IMR-90 (cell line): ENCODE results near the gene WNT3. TPM values are rescaled to one million over a fixed set of nuclear protein-coding genes. Genes with fewer than 3 reads are reported as not detected.
A peak's percentile ranks its signal among the peaks of the same experiment; 100 is the strongest.

ENCODE experiments used
- ATAC-seq: fragments of 200-7000 bp; cut with Tn5 transposase; 2 replicates; pipeline ENCODE4 v1.9.1; 2020; ENCODE audit warnings: low read depth, mild to moderate bottlenecking, moderate library complexity
- BruUV-seq: library from RNA; stranded (reverse); fragments of 400-500 nt; replicated peaks from 2 replicates; lab custom pipeline; 2021; lab: Mats Ljungman, UMichigan
- CTCF ChIA-PET: fragments of 300-600 bp; formaldehyde crosslinking; extraction: SDS; loops from one replicate; lab custom pipeline; 2021; ENCODE audit warnings: antibody characterized with exemption; lab: Yijun Ruan, JAX
- POLR2A ChIA-PET: fragments of 300-600 bp; sonication (Branson Sonifier 250); formaldehyde crosslinking; loops from one replicate; lab custom pipeline; 2022; ENCODE audit warnings: antibody characterized with exemption; ENCODE audit not compliant: unreplicated experiment; lab: Charles Lee
- DNase-seq: peaks from one replicate; pipeline ENCODE4 v3.0.0; 2013
- H2AFZ ChIP-seq: replicated peaks from 2 replicates; pipeline ENCODE3; 2013; ENCODE audit warnings: low read length, mild to moderate bottlenecking; ENCODE audit not compliant: poor library complexity
- H2AK5ac ChIP-seq: 2 replicates; pipeline ENCODE4 v1.6.1; 2013; ENCODE audit warnings: low read depth, low read length, inconsistent platforms
- H2AK9ac ChIP-seq: replicated peaks from 2 replicates; pipeline ENCODE3; 2013; ENCODE audit warnings: mild to moderate bottlenecking, low read depth, low read length, moderate library complexity; ENCODE audit not compliant: poor library complexity
- H2BK120ac ChIP-seq: 2 replicates; pipeline ENCODE4 v1.6.1; 2013; ENCODE audit warnings: low read depth, low read length, inconsistent platforms
- H2BK15ac ChIP-seq: 3 replicates; pipeline ENCODE4 v1.6.1; 2013; ENCODE audit warnings: low read depth, low read length, inconsistent platforms
- H2BK20ac ChIP-seq: 2 replicates; pipeline ENCODE4 v1.6.1; 2013; ENCODE audit warnings: low read depth, mild to moderate bottlenecking, inconsistent platforms, low read length, moderate library complexity
- H2BK5ac ChIP-seq: 2 replicates; pipeline ENCODE4 v1.6.1; 2013; ENCODE audit warnings: mild to moderate bottlenecking, low read depth, low read length, inconsistent platforms; ENCODE audit not compliant: poor library complexity, severe bottlenecking
- H3K14ac ChIP-seq: replicated peaks from 2 replicates; pipeline ENCODE4 v1.6.1; 2013; ENCODE audit warnings: low read depth, low read length, inconsistent platforms
- H3K18ac ChIP-seq: 2 replicates; pipeline ENCODE4 v1.6.1; 2013; ENCODE audit warnings: low read depth, low read length, control low read depth
- H3K23ac ChIP-seq: 2 replicates; pipeline ENCODE4 v1.6.1; 2013; ENCODE audit warnings: low read depth, low read length, inconsistent platforms
- H3K27ac ChIP-seq: 2 replicates; pipeline ENCODE4 v1.5.1; 2013; ENCODE audit warnings: mild to moderate bottlenecking, control low read depth, low read length; ENCODE audit not compliant: insufficient read depth
- H3K27me3 ChIP-seq: 2 replicates; pipeline ENCODE4 v1.6.1; 2013; ENCODE audit warnings: low read length; ENCODE audit not compliant: control insufficient read depth, insufficient read depth
- H3K36me3 ChIP-seq: 2 replicates; pipeline ENCODE4 v1.6.1; 2013; ENCODE audit warnings: low read length, mixed read lengths; ENCODE audit not compliant: control insufficient read depth, insufficient read depth
- H3K4ac ChIP-seq: 2 replicates; pipeline ENCODE4 v1.6.1; 2013; ENCODE audit warnings: low read depth, low read length, inconsistent platforms
- H3K4me1 ChIP-seq: 2 replicates; pipeline ENCODE4 v1.6.1; 2013; ENCODE audit warnings: low read length, mixed read lengths; ENCODE audit not compliant: control insufficient read depth, insufficient read depth
- H3K4me2 ChIP-seq: 2 replicates; pipeline ENCODE4 v1.6.1; 2013; ENCODE audit warnings: low read depth, mild to moderate bottlenecking, control low read depth, low read length, moderate library complexity
- H3K4me3 ChIP-seq: 2 replicates; pipeline ENCODE4 v1.5.1; 2013; ENCODE audit warnings: low read depth, mild to moderate bottlenecking, control low read depth, low read length, moderate library complexity; ENCODE audit not compliant: insufficient read depth
- H3K56ac ChIP-seq: 2 replicates; pipeline ENCODE4 v1.6.1; 2013; ENCODE audit warnings: low read length, inconsistent platforms; ENCODE audit not compliant: insufficient read depth; ENCODE audit errors: extremely low read depth
- H3K79me1 ChIP-seq, 2 experiments: 2 replicates each; pipeline ENCODE4 v1.6.1; 2013; ENCODE audit warnings: low read length in 2 of 2, inconsistent platforms in 1 of 2, low read depth in 1 of 2
- H3K9ac ChIP-seq: 2 replicates; pipeline ENCODE4 v1.6.1; 2013; ENCODE audit warnings: low read depth, low read length, control low read depth
- H3K9me1 ChIP-seq: 2 replicates; pipeline ENCODE4 v1.6.1; 2013; ENCODE audit warnings: low read length, inconsistent platforms; ENCODE audit not compliant: insufficient read depth
- H3K9me3 ChIP-seq: 2 replicates; pipeline ENCODE4 v1.6.1; 2013; ENCODE audit warnings: low read length; ENCODE audit not compliant: control insufficient read depth, insufficient read depth
- H4K20me1 ChIP-seq: 2 replicates; pipeline ENCODE4 v1.6.1; 2013; ENCODE audit warnings: low read length, inconsistent platforms; ENCODE audit not compliant: insufficient read depth
- H4K5ac ChIP-seq: 2 replicates; pipeline ENCODE4 v1.6.1; 2013; ENCODE audit warnings: mild to moderate bottlenecking, low read depth, low read length, control low read depth
- H4K8ac ChIP-seq, 2 experiments: 2 replicates each; pipeline ENCODE4 v1.6.1; 2013; ENCODE audit warnings: low read depth in 2 of 2, low read length in 2 of 2, control low read depth in 1 of 2, inconsistent platforms in 1 of 2
- H4K91ac ChIP-seq: 2 replicates; pipeline ENCODE4 v1.6.1; 2013; ENCODE audit warnings: low read depth, low read length, inconsistent platforms; ENCODE audit not compliant: insufficient read depth
- BHLHE40 ChIP-seq: fragments of 150-350 bp; IDR thresholded peaks from 2 replicates; pipeline ENCODE4 v1.6.1; 2016; ENCODE audit warnings: mild to moderate bottlenecking, low read depth, low read length
- CHD1 ChIP-seq: IDR thresholded peaks from 2 replicates; pipeline ENCODE4 v1.6.1; 2012; ENCODE audit warnings: low read depth, low read length, improper control_type of control experiment
- CTCF ChIP-seq: conservative IDR thresholded peaks from 2 replicates; pipeline ENCODE4 v1.5.1; 2012; ENCODE audit warnings: mild to moderate bottlenecking, low read depth, low read length, improper control_type of control experiment
- ELK1 ChIP-seq: fragments of 150-350 bp; IDR thresholded peaks from 2 replicates; pipeline ENCODE4 v1.6.1; 2016; ENCODE audit warnings: low read depth, mild to moderate bottlenecking, low read length, moderate library complexity, borderline replicate concordance
- FOS ChIP-seq: fragments of 150-350 bp; IDR thresholded peaks from 2 replicates; pipeline ENCODE4 v1.6.1; 2016; ENCODE audit warnings: low read depth, low read length
- POLR2A ChIP-seq: IDR thresholded peaks from 2 replicates; pipeline ENCODE4 v1.6.1; 2012; ENCODE audit warnings: mild to moderate bottlenecking, low read depth, low read length
- RCOR1 ChIP-seq: IDR thresholded peaks from 2 replicates; pipeline ENCODE4 v1.6.1; 2012; ENCODE audit warnings: mild to moderate bottlenecking, low read length, improper control_type of control experiment; ENCODE audit not compliant: insufficient replicate concordance
- SMC3 ChIP-seq: fragments of 150-350 bp; IDR thresholded peaks from 2 replicates; pipeline ENCODE4 v1.6.1; 2016; ENCODE audit warnings: low read depth, mild to moderate bottlenecking, antibody characterized with exemption, low read length, moderate library complexity
- USF2 ChIP-seq: fragments of 150-350 bp; IDR thresholded peaks from 2 replicates; pipeline ENCODE4 v1.6.1; 2017; ENCODE audit warnings: mild to moderate bottlenecking, antibody characterized with exemption, low read length, low read depth
- WGBS, 2 experiments: methylation state at CpG; one replicate each; pipeline versions ENCODE4 v1.1.5 to v1.1.7; 2013; ENCODE audit warnings: missing lambda C conversion rate in 2 of 2; ENCODE audit not compliant: insufficient read length in 1 of 2; ENCODE audit errors: extremely low coverage in 2 of 2; 5-methylcytosine and 5-hydroxymethylcytosine counted together
- dilution Hi-C: fragments of 300-500 bp; cut with HindIII; formaldehyde crosslinking; loops from one replicate; pipeline ENCODE4 v1.14.3; 2018; ENCODE audit warnings: low sequenced_read_pairs; ENCODE audit not compliant: unreplicated experiment
- in situ Hi-C: fragments of 300-500 bp; cut with MboI; formaldehyde crosslinking; loops from 3 replicates; pipeline ENCODE4 v1.14.3; 2019; ENCODE audit warnings: low sequenced_read_pairs, inconsistent platforms, mixed read lengths
- intact Hi-C: fragments of 100-400 bp; cut with micrococcal nuclease; formaldehyde crosslinking; loops from 2 replicates; pipeline ENCODE4 v1.10.0; 2022
- polyA plus RNA-seq, 3 experiments: library from polyadenylated mRNA; depleted of rRNA; stranded (reverse); fragments of >200 nt; gene quantifications; 2 replicates each; pipeline ENCODE4 v1.2.3, GENCODE V29; 2012; ENCODE audit warnings: low replicate concordance in 1 of 3
- total RNA-seq: library from RNA; depleted of rRNA; stranded (reverse); fragments of >200 nt; gene quantifications from 2 replicates; pipeline ENCODE4 v1.2.3, GENCODE V29; 2012

The WNT3 gene
- total and polyA plus RNA-seq, 2 of the 4 experiments (the other 2 are of a cell fraction) = 0.72 to 1.0 TPM

GRCh38 chr17:46796524-46796923 lies 22.0 kb downstream of the WNT3 start:
- in situ Hi-C loops = no loop called here
- Histone ChIP-seq H3K9ac (no peak overlapping the region), H4K8ac (no peak overlapping the region), H3K27ac (no peak overlapping the region), H3K23ac (no peak overlapping the region), H3K4me3 (no peak overlapping the region), H3K56ac (no peak overlapping the region), H2BK5ac (no peak overlapping the region), H4K20me1 (no peaks in the 10 kb centered on the region), H3K27me3 (peaks cover 52% of the 10 kb centered on the region), H3K9me1 (no peaks in the 10 kb centered on the region), H3K18ac (no peak overlapping the region), H2BK120ac (no peak overlapping the region), H4K91ac (no peak overlapping the region), H2AK5ac (no peak overlapping the region), H3K9me3 (no peaks in the 10 kb centered on the region), H4K5ac (no peak overlapping the region), H2AFZ (peak overlapping the region; percentile 10), H2BK20ac (no peak overlapping the region), H3K36me3 (no peaks in the 10 kb centered on the region), H3K4ac (no peak overlapping the region), H3K4me2 (no peak overlapping the region), H3K14ac (no peak overlapping the region), H3K4me1 (no peaks in the 10 kb centered on the region), H2AK9ac (no peak overlapping the region), H2BK15ac (no peak overlapping the region), H3K79me1 (no peaks in the 10 kb centered on the region)
- DNase-seq = no peak
- intact Hi-C loops = loop anchor here (10.0 kb wide), 1 partner anchor 58 kb away; the partner anchor contains the start of gene WNT9B
- no peak for TF ChIP-seq POLR2A
- no peak for TF ChIP-seq BHLHE40
- TF ChIP-seq USF2 = no peak
- TF ChIP-seq CHD1 = no peak
- no peak for TF ChIP-seq CTCF
- TF ChIP-seq SMC3 = no peak
- no peak for TF ChIP-seq ELK1
- no peak for TF ChIP-seq FOS
- TF ChIP-seq RCOR1 = no peak
- BruUV-seq = no TSS peak
- no peak for ATAC-seq
- ChIA-PET CTCF (interaction anchor here (1.3 kb wide), 1 partner anchor 18 kb away, joined by 3 read pairs; no protein-coding TSS in a partner anchor), POLR2A (no interaction called here)
- 57% methylated on average over 5 of the region's 7 CpGs; no CpG with 5 or more reads in 1 of the 2 experiments for WGBS, 2 experiments
- dilution Hi-C loops = no loop called here
